ENCODE measurements around the gene UNC5CL.
"Not testable (repeated sequence)": the region's sequence is repeated elsewhere in the genome, so short reads cannot be mapped to it uniquely, and the experiment has no call there.

Gene UNC5CL

DNA sequence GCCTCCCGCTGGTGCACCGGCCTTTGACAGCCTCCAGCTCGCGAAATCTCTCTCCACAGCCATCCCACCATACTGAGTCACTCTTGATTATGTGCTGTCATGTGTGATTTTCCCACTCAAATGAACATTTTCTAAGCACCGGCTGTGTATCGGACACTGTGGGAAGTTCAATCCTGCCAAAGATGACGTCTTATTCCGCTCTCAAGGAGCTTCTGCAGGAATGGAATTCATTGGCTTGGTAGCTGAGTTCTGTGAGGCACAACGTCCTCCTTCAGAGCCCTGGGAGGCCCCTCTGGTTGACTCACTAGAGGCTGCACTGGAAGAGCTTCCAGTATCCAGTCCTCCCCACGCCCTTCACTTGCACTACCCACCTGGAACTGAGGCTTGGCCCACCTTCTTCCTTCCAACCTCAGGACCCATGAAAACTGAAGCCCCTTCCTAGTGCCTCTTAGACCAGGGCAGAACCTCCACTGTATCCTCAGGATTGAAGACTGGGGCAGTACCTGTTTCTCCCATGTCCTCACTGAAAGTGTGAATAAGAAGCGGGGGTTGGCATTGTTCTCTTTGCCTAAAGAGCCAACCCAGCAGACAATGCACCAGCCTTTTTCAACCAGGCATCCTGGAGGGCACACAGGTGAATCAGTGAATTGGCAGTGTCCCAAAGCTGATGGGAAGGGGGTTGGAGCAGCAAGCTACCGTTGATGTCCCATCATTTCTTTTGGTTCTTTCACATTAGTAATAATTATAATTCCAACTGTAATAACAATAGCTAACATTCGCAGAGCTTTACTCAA is 1.7 kb downstream of the UNC5CL start:
- DNase-seq = no peak

DNA sequence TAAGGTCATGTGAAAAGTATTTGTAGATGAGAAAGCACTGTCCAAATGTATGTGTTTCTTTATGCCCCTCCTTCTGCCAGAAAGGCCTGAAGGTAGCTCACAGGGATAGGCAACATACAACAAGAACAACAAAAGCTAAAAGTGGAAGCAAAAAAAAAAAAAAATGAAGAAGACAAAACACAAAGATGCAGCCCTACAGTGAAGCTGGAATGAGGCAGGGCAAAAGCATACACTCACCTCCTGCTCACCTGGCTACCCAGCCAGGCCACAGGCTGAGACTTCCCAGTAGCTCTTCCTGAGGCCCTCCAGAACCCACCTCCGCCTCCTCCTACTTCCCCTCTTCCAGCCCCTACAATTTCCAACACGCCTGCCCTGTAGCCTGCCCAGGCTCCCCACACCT is 2.4 kb downstream of the UNC5CL start:
- DNase-seq = no peak

- DNase-seq = no peak
These were observed 2.8 kb downstream of the UNC5CL start for GRCh38 chr6:41036186-41036585.

DNA sequence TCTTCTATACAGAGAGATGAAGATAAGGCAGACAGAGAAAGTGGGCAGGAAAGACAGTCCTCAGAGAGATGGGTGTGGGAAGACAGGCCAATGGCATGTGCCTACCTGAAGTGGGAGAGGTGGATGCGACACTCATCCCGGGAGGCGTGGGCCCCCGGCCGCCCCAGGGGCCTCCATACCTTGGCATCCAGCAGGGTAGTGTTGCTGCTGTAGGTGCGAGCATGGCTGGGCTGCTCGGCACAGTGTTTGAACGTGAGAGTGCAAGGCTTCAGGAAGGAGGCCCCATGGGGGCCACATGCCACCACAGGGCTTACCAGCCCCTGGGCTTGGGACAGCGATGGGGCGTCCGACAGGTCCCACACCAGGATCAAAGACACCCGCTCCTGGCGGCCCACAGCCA is 5.2 kb downstream of the UNC5CL start:
- no peak for DNase-seq

DNA sequence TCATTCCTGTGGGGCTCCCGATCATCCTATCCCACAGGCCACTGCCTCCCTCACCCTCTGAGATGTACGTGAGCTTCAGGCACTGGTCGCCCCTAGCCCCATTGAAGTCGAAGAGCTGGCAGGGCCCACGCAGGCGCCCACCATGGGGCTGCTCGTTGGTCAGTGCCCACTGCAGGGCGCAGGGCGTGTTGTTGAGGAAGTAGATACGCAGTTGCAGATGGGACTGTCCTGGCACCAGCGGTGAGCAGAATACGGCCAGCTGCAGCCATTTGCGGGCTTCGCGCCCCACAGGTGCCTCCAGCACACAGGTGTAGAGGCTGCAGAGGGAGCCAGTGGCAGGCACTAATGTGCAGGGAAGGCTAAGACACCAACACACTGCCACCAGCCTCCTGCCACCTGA is 6.2 kb downstream of the UNC5CL start:
- no peak for DNase-seq

- no peak for DNase-seq
These were observed 10.2 kb downstream of the UNC5CL start for GRCh38 chr6:41028561-41029412.

DNA sequence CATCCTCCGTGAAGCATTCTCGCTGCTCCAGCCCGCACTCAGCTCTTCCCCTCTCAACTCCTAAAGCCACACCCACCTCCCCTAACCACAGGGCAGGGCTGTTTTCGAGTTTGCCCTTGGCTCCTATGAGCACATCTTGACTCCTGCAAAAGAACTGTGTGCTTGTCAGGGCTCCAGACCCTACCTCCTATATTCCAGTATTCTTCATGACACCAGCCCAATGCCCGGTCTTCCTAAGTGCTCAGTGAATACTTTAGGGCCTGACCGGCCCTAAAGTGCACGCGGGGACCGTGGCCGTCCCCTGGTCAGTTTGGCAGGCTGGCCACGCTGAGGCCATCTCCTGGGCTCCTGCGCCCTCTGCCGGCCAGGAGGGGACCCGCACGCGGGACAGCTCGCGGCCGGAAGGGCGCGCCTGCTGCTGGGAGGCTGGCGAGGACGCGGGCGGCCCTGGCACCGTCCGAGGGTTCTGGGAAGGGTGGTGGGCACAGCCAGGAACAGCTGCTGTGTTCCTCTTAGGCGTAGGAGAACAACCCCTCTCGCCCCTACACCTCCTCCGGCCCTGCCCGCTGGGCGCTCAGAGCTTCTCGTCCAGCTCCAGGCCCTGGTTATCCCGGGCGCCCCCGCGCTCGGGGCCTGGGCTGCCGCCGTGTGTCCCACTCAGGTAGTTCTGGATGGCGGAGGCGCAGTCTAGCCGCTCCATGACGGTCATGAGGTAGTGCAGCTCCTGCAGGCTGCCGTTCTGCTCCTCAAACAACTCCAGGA is 11.0 kb downstream of the UNC5CL start:
- peak; percentile 88 for DNase-seq

GRCh38 chr6:41027241-41027640 is 11.8 kb downstream of the UNC5CL start:
- no peak for DNase-seq

GRCh38 chr6:41025966-41026530 is 13.0 kb downstream of the UNC5CL start:
- DNase-seq = no peak

GRCh38 chr6:41023114-41023513 is 15.9 kb downstream of the UNC5CL start:
- no peak for DNase-seq

DNA sequence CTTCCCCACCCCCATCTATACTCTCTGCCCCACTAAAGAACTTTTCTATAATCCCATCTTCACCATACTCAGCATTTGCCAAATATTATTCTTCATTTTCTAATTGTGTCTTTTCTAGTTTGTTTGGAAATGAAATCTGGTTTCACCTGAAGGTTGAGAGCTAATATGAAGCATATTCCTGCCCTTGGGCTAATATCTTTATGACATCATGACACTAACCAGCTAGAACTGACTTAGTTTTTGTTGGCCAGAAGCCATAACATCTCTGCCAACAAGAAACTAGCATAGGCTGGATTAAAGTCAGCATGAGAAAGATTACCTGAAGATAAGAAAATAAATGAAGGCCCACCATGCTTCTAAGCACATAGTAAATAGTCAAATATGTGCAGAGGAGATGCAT is 16.7 kb downstream of the UNC5CL start:
- no peak for DNase-seq

GRCh38 chr6:41021832-41022231 is 17.2 kb downstream of the UNC5CL start:
- no peak for DNase-seq

DNA sequence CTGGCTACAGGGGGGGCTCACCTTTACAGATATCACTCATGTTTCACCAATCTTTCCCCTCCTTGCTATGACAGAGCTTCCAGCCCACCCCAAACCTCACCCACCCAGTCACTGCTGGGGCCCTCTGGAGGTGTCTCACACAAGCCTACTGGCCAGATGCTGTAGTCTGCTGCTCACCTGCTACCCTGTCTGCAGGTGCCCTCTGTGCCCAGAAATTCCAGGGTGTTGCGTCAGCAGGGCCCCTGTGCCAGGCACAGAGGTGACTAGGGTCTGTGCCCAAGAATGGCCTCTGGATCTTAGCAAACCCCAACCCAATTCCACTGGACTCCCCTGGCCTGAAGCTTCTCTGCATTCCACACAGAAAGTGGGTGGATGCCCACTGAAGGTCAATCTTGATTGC is 21.4 kb downstream of the UNC5CL start:
- no peak for DNase-seq

DNA sequence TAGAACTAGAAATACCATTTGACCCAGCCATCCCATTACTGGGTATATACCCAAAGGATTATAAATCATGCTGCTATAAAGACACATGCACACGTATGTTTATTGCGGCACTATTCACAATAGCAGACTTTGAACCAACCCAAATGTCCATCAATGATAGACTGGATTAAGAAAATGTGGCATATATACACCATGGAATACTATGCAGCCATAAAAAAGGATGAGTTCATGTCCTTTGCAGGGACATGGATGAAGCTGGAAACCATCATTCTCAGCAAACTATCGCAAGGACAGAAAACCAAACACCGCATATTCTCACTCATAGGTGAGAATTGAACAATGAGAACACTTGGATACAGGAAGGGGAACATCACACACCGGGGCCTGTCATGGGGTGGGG is 23.2 kb downstream of the UNC5CL start:
- not testable (repeated sequence) for DNase-seq

- DNase-seq = no peak
These were observed 24.2 kb downstream of the UNC5CL start for GRCh38 chr6:41014780-41015179.

DNA sequence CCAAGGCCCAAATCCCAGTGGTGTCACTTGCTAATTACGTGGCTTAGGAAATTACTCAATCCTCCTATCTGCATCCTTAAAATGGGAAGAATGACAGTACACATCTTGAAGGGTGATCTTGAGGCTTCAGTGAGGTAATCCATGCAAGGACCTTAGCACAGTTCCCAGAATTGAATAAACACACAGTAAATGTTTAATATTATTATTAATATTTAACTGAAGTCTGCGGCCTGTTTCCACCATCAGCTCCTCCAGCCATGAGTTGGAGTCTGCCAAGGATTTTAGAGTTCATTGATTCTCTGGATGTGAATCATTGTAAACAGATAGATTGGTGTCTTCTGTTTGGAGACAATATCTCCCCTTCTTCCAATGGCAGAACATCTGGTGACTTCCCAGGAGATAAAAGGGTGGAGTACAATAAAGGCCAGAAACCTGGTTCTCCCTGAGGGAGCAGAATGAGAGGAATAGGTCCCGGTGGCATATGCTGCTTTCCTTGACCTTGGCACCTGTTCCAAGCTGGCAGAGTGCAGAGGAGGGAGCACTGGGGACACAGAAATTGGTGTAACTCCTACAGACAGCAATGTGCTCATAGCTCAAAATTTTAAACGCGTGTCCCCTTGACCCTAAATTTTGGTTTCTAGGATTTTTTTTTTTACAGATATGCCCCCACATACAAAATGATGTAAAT is 25.4 kb downstream of the UNC5CL start:
- no peak for DNase-seq

DNA sequence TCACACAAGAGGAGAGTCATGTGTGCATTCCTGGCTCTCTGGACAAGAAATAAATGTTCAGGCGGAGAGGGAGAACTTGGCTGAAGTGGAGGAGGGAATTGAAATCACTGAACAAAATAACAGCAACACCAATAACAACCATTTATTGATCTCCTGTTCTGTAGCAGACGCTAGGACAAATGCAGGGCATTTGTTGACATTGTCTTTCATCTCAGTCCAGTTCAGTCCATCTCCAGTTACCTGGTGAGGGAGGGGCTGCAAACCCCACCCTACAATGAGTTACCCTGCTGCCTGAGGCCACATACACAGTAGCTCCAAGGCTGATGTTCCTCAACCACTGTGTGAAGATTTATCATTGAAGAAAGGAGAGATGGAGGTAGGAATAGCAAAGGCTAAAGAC is 27.3 kb downstream of the UNC5CL start:
- no peak for DNase-seq

GRCh38 chr6:41009669-41010068 is 29.4 kb downstream of the UNC5CL start:
- no peak for DNase-seq

- DNase-seq = no peak
These were observed 31.0 kb downstream of the UNC5CL start for GRCh38 chr6:41008011-41008410.

GRCh38 chr6:41006980-41007379 is 32.0 kb downstream of the UNC5CL start:
- not testable (repeated sequence) for DNase-seq

DNA sequence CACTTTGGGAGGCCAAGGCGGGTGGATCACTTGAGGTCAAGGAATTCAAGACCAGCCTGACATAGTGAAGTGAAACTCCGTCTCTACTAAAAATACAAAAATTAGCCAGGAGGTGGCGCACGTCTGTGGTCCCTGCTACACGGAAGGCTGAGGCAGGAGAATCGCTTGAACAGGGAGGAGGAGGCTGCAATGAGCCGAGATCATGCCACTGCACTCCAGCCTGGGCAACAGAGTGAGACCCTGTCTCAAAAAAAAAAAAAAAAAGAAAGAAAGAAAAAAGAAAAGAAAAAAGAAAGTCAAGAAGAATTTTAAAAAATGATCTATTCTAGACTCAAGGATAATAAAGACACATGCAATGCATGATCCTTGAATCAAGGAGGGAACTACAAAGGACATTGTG is 32.8 kb downstream of the UNC5CL start:
- DNase-seq = peak; percentile 74

DNA sequence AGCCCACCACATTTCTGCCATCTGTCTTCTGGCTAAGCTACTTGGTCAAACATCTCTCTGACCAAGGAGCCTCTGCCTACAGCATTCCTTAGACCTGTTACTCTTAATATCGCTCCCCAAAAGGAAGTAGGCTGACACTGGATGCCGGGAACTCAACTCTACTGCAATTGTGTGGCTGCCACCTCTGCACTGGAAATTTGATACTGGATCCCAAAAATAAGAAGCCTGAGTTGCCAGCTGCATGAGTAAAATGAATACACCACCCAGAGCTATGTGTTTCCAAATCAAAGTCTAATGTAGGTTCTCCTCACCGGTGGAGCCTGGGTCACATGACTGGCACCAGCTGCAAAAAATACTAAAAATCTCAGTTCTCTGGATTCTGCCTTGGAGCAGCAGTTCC is 36.9 kb downstream of the UNC5CL start:
- no peak for DNase-seq

DNA sequence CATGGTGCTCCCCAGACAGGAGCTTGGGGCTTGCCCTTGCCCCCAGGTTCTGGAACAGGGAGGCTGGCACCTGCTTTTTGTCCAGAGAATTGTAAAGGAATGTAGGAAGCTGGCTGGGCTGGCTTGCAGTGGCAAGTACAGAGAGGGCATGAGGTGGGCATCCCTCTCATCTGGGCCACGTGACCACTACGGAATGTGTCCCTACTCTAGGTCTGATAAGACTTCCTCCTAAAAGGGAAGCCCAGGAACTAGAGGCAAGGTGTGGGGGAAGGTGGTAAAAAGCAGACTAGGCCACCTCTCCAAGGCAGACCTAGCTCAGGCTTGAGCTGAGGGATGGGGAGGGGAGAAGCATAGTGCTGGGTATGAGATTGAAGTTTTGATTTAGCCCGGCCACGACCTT is 38.8 kb downstream of the UNC5CL start:
- DNase-seq = no peak
